Renal pelvis (tissue), 12 donors: ENCODE results near the gene KLHL15. TPM values are rescaled to one million over a fixed set of nuclear protein-coding genes. Genes with fewer than 3 reads are reported as not detected.
A peak's percentile ranks its signal among the peaks of the same experiment; 100 is the strongest.
"Not testable (repeated sequence)": the region's sequence is repeated elsewhere in the genome, so short reads cannot be mapped to it uniquely, and the experiment has no call there.

ENCODE experiments used
- DNase-seq: peaks from one replicate; pipeline ENCODE4 v3.0.0-alpha.2; 2013
- long read RNA-seq, 16 experiments: transcript quantifications; one replicate each; lab custom pipeline, GENCODE V29; 2026
- polyA plus RNA-seq, 3 donors: library from polyadenylated mRNA; unstranded; fragments of 120-200 nt; gene quantifications; one replicate each; pipeline ENCODE4 v1.2.1, GENCODE V29; 2013; ENCODE audit not compliant: insufficient read length in 3 of 3

Gene KLHL15
- polyA plus RNA-seq = 10 to 100 TPM; 12.3 to 14.2 (median 14.0) TPM
- long read RNA-seq, donor 1 = 0 reads
- long read RNA-seq, donor 2, partial matches to known transcripts = 116 of 116 reads
- long read RNA-seq, donor 2, other reads (novel, unspliced or antisense) = 0 of 116 reads
- long read RNA-seq, donor 3 = 0 reads
- long read RNA-seq, donor 4 = 0 reads
- long read RNA-seq, donor 5 = 0 reads
- long read RNA-seq, donor 6 = 0 reads
- long read RNA-seq, donor 7 = 0 reads
- long read RNA-seq, donor 8 = 0 reads
- long read RNA-seq, donor 9, partial matches to known transcripts = 6 of 6 reads
- long read RNA-seq, donor 9, other reads (novel, unspliced or antisense) = 0 of 6 reads
- long read RNA-seq, donor 10, partial matches to known transcripts = 156 of 181 reads
- long read RNA-seq, donor 10, other reads (novel, unspliced or antisense) = 25 of 181 reads
- long read RNA-seq, donor 11 = 0 reads
- long read RNA-seq, donor 12 = 0 reads
- long read RNA-seq, donor 13, partial matches to known transcripts = 13 of 42 reads
- long read RNA-seq, donor 13, other reads (novel, unspliced or antisense) = 29 of 42 reads
- long read RNA-seq, donor 14, partial matches to known transcripts = 5 of 5 reads
- long read RNA-seq, donor 14, other reads (novel, unspliced or antisense) = 0 of 5 reads
- long read RNA-seq, donor 15 = 0 reads
- long read RNA-seq, donor 16 = 0 reads

- DNase-seq = no peak
Measured at GRCh38 chrX:24027086-24027485, at the start of gene KLHL15. KLHL15 (minus strand) TSS chrX:24027186; CDS start chrX:24006693, 20,493 bp downstream.

DNA sequence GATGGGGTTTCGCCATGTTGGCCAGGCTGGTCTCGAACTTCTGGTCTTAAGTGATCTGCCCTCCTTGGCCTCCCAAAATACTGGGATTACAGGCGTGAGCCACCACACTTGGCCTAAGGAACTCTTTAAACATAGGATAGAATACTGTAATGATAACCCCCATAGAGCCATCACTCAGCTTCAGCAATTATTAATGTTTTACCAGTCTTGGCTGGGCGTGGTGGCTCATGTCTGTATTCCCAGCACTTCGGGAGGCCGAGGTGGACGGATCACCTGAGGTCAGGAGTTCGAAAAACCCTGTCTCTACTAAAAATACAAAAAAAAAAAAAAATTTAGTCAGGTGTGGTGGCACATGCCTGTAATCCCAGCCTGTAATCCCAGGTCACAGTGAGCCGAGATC, 42.9 kb upstream of the KLHL15 start:
- no peak for DNase-seq

GRCh38 chrX:24063488-24063887, 36.5 kb upstream of the KLHL15 start:
- DNase-seq = no peak

- no peak for DNase-seq
Measured at GRCh38 chrX:24055043-24055356, 28.0 kb upstream of the KLHL15 start.

DNA sequence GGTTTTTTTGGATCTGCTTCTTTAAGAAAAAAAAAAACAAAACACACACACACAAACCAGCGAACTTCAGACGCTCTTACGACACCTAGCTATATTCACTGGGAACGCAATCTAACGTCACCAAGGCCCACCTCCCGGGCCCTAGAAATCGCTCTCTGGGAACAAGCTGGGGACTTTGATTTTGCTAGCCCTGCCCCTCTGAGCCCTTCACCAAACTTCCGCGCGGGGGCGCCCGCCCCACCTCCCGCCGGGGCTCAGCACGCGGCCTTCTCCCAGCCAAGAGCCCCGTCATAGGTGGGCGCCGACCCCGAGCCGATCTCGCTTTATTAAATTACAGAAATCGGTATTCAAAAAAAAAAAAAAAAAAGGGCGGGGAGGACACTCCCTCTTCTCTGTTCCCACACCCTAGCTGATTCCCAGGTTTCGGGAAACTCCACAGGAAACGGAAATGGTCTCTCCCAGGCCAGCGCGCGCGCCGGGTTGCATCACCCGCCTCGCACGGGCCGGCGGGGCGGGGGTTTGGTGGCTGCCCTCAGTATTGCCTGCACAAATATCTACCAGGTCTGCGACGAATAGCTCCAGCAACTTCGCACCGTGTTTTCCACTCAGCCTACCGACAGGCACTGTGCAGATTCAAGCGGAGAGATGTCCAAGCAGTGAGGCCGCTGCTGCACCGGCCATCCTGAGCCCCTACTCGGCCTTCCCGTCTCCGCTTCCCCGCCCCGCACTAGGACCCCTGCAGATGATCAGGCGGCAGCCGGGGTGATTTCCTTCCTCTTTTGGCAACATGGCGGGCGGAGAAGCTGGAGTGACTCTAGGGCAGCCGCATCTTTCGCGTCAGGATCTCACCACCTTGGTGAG, 27.4 kb upstream of the KLHL15 start, which contains the start of gene EIF2S3:
Gene EIF2S3 (plus strand): TSS at position 775 of the 861 bp plus-strand sequence. CDS start 13 bp downstream, at position 788.
- peak; percentile 97 for DNase-seq

- DNase-seq = not testable (repeated sequence)
Measured at GRCh38 chrX:24050522-24051318, 23.7 kb upstream of the KLHL15 start.

DNA sequence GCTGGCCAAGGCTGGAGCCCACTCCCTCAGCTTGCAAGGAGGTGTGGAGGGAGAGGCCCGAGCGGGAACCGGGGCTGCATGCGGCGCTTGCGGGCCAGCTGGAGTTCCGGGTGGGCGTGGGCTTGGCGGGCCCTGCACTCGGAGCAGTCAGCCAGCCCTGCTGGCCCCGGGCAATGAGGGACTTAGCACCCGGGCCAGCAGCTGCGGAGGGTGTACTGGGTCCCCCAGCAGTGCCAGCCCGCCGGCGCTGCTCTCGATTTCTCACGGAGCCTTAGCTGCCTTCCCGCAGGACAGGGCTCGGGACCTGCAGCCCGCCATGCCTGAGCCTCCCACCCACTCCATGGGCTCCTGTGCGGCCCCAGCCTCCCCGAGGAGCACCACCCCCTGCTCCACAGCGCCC, 22.7 kb upstream of the KLHL15 start:
- DNase-seq = not testable (repeated sequence)

GRCh38 chrX:24046060-24046459, 19.1 kb upstream of the KLHL15 start:
- DNase-seq = not testable (repeated sequence)

- no peak for DNase-seq
Measured at GRCh38 chrX:24037729-24038128, 10.7 kb upstream of the KLHL15 start.

- DNase-seq = no peak
Measured at GRCh38 chrX:24034485-24034884, 7.5 kb upstream of the KLHL15 start.

- no peak for DNase-seq
Measured at GRCh38 chrX:24030597-24030996, 3.6 kb upstream of the KLHL15 start.

GRCh38 chrX:24027985-24028384, 999 bp upstream of the KLHL15 start:
- DNase-seq = no peak

DNA sequence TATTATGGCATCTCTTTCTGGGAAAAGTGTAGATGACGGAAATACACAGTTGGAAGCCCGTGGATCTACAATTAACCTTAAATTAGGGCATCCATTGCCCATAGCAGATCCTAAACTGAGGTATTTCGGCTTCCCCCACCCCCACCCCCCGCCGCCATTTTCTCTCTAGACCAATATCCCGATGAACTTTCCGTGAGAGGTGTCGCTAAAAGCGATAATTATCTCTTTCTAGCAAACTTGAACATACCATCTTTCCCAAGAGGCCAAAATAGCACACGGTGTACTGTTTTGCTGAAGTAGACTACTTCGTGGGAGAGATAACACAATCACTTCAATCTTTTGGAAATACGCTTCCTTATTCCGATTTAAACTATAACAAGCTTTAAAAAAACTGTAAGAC, 554 bp downstream of the KLHL15 start:
- DNase-seq = peak; percentile 42

GRCh38 chrX:24025741-24026403, 1.1 kb downstream of the KLHL15 start:
- peak; percentile 34 for DNase-seq

DNA sequence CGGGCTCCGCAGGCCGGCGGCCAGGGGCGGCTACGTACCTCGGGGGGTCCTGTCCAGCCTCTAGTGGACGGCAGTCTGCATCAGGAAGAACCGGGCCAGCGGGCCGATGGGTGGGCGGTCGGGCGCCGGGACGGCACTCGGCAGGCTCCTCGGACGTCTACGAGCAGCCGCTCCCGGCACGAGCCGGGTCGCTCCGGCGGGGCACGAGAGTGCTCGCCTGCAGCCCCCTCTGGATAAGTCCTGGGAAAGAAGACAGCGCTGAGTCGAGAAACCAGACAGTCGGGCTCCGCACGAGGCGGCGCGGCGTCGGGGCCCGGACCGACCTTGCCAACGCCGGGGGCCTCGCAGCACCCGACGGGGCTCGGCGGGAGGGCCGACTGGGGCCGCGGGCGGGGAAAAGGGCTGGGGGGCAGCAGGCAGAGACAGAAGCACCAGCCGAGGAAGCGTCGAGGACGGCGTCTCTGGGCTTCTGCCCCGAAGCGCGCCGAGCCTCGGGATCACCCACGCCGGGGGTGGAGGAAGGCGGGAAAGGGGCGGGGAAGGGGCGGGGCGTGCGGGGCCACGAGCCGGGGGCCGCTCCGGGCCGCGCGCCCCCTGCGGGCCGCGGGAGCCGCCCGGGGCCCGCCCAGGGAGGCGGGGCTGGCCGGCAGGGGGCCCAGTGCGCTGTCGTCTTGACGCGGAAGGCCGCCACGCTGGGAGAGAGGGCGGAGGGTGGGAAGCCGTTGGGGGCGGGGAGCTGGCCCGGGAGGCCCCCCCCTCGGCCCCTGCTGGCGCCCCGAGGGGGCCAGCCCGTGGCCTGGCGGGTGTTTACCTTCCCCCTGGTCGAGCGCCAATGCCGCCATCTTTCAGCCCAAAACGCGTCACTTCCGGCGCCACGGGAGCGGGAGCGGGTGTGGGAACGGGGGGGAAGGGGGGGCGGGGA, 1.9 kb downstream of the KLHL15 start:
- peak; percentile 86 for DNase-seq

- peak; percentile 3 for DNase-seq
Measured at GRCh38 chrX:24023972-24024669, 2.9 kb downstream of the KLHL15 start.

DNA sequence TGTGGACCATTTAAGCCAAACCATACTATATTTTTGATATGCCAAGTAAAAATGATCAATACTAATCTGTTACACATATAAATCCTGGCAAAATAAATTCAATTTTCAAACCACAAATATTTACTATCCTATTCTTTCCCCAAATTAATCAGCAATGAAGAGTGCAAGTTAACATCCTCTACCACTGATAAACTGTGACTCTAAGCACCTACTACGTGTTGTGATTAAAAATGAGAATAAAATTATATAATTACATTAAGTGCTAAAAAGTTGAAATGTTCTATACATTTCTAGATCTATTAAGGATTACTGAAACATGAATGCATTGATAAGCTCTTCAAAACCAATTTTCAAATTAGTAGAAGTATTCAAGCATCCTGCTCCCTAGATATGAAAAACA, 3.4 kb downstream of the KLHL15 start:
- no peak for DNase-seq

GRCh38 chrX:24020306-24020876, 6.6 kb downstream of the KLHL15 start:
- no peak for DNase-seq

- DNase-seq = no peak
Measured at GRCh38 chrX:24019448-24019847, 7.5 kb downstream of the KLHL15 start.
